Transverse colon (tissue), 4 donors: ENCODE data around the gene CCT7. TPM values are rescaled to one million over a fixed set of nuclear protein-coding genes. Genes with fewer than 3 reads are reported as not detected.
A peak's percentile ranks its signal among the peaks of the same experiment; 100 is the strongest.
"Not testable (repeated sequence)": the region's sequence is repeated elsewhere in the genome, so short reads cannot be mapped to it uniquely, and the experiment has no call there.

Experiments used
- DNase-seq: peaks from one replicate; pipeline ENCODE4 v3.0.0-alpha.2; 2019
- H3K27ac ChIP-seq, 4 donors: fragments of 200-600 bp; sonication (generic); 2 replicates each; pipeline ENCODE4 v1.5.1; 2016 to 2018; ENCODE audit warnings: inconsistent platforms in 4 of 4
- H3K27me3 ChIP-seq: fragments of 200-600 bp; sonication (generic); 2 replicates; pipeline ENCODE4 v1.5.1; 2017; ENCODE audit warnings: inconsistent platforms
- H3K36me3 ChIP-seq, 4 donors: fragments of 200-600 bp; sonication (generic); 2 replicates each; pipeline ENCODE4 v1.5.1; 2017 to 2019; ENCODE audit warnings: inconsistent platforms in 4 of 4
- H3K4me1 ChIP-seq, 4 donors: fragments of 200-600 bp; sonication (generic); 2 replicates each; pipeline ENCODE4 v1.5.1; 2017 to 2020; ENCODE audit warnings: inconsistent platforms in 4 of 4
- H3K4me3 ChIP-seq, 4 donors: fragments of 200-600 bp; sonication (generic); 1 replicate in 1 of 4; 2 replicates in 3 of 4; pipeline versions ENCODE4 v1.5.1 to v1.6.1; 2017 to 2019; ENCODE audit warnings: inconsistent platforms in 4 of 4
- H3K9me3 ChIP-seq, 2 donors: fragments of 200-600 bp; sonication (generic); 2 replicates each; pipeline ENCODE4 v1.5.1; 2017 to 2019; ENCODE audit warnings: inconsistent platforms in 2 of 2
- CTCF ChIP-seq, 5 experiments: fragments of 200-600 bp in 3 of 5; fragments of 450-650 bp in 2 of 5; sonication (generic) in 3 of 5; IDR thresholded peaks; 1 replicate in 2 of 5; 2 replicates in 3 of 5; pipeline ENCODE4 v1.5.1; 2016 to 2017; ENCODE audit warnings: antibody characterized with exemption in 5 of 5, inconsistent platforms in 3 of 5, mild to moderate bottlenecking in 2 of 5, moderate library complexity in 1 of 5
- EP300 ChIP-seq: sonication (generic); formaldehyde crosslinking; IDR thresholded peaks from one replicate; pipeline ENCODE4 v1.6.1; 2017; ENCODE audit warnings: antibody characterized with exemption, low read depth
- POLR2A ChIP-seq: fragments of 450-650 bp; IDR thresholded peaks from one replicate; pipeline ENCODE4 v1.6.1; 2016; ENCODE audit warnings: antibody characterized with exemption, mild to moderate bottlenecking, moderate library complexity
- POLR2AphosphoS5 ChIP-seq, 3 donors: sonication (generic); formaldehyde crosslinking; IDR thresholded peaks; one replicate each; pipeline ENCODE4 v1.6.1; 2016; ENCODE audit warnings: antibody characterized with exemption in 3 of 3
- WGBS, 2 donors: methylation state at CpG; one replicate each; pipeline ENCODE4 v1.1.5; 2018; ENCODE audit warnings: low coverage in 1 of 2; 5-methylcytosine and 5-hydroxymethylcytosine counted together
- in situ Hi-C, 4 donors: fragments of 200-750 bp; cut with MboI; loops; one replicate each; pipeline versions ENCODE4 v1.15.0 to v1.15.1; 2017; ENCODE audit warnings: low sequenced_read_pairs in 3 of 4, low pct_ligation_motif_present in 1 of 4, low pct_unique_long_range_greater_than_20kb in 1 of 4
- intact Hi-C: fragments of 100-400 bp; cut with DNase I; formaldehyde crosslinking; loops from one replicate; pipeline ENCODE4 v1.15.1; 2023; ENCODE audit warnings: low total_unique reads
- total RNA-seq, 4 donors: library from RNA; depleted of rRNA; stranded (reverse); fragments of >200 nt; gene quantifications; one replicate each; pipeline ENCODE4 v1.1.0, GENCODE V29; 2016

CCT7 gene
- total RNA-seq = 100 to 1,000 TPM in 3 of 4 donors, 10 to 100 TPM in 1; 87.9 to 171 (median 116) TPM

GRCh38 chr2:73233932-73234832 lies at the start of gene CCT7:
CCT7 (plus strand) TSS chr2:73234308; CDS start chr2:73234379, 71 bp downstream.
- peak; percentile 76 for TF ChIP-seq POLR2A
- no peak for TF ChIP-seq CTCF (IDR thresholded peaks at IDR 0.05)
- TF ChIP-seq POLR2AphosphoS5 (IDR thresholded peaks at IDR 0.05) = peak; percentile 66 to 89 (median 83)
- TF ChIP-seq EP300 = no peak
- intact Hi-C loops = no loop called here
- no peaks in the 10 kb centered on the region for H3K36me3 ChIP-seq
- H3K27ac ChIP-seq = peak within 1 kb of the TSS; percentile 92 to 99 (median 98)
- H3K9me3 ChIP-seq = no peaks in the 10 kb centered on the region
- in situ Hi-C loops = loop anchor here in 1 of 4 donors (25.0 kb wide), 1 partner anchor 503 kb away; the partner anchor contains the start of gene TPRKB
- DNase-seq = peak; percentile 91
- H3K27me3 ChIP-seq = no peaks in the 10 kb centered on the region
- H3K4me1 ChIP-seq = peaks cover 16 to 38% (median 27%) of the 10 kb centered on the region in 4 donors
- 0 to 1% methylated on average over 12 to 60 of the region's 69 CpGs for WGBS, 2 donors
- H3K4me3 ChIP-seq = peak within 1 kb of the TSS; percentile 69 to 92 (median 81)

- intact Hi-C loops (no loop called here), in situ Hi-C loops (loop anchor here in 2 of 4 donors (25.0 kb wide), 2 partner anchors 199 to 299 kb away; partner anchors contain the start of gene SPR (in 1 of the 2))
- no peaks in the 10 kb centered on the region for H3K36me3 ChIP-seq
- TF ChIP-seq CTCF (IDR thresholded peaks at IDR 0.05) = no peak
- no peak for TF ChIP-seq EP300
- TF ChIP-seq POLR2A = no peak
- TF ChIP-seq POLR2AphosphoS5 (IDR thresholded peaks at IDR 0.05) = no peak
- no peak for DNase-seq
- H3K27me3 ChIP-seq = peaks cover 4% of the 10 kb centered on the region
- WGBS, 2 donors = 88 to 90% methylated on average over 2 of the region's 2 CpGs
- no peak overlapping the region for H3K27ac ChIP-seq
- H3K4me3 ChIP-seq = no peak overlapping the region
- no peaks in the 10 kb centered on the region for H3K9me3 ChIP-seq
- no peaks in the 10 kb centered on the region for H3K4me1 ChIP-seq
These were observed 48.1 kb upstream of the CCT7 start for GRCh38 chr2:73185965-73186364.

GRCh38 chr2:73187549-73187948 lies 46.6 kb upstream of the CCT7 start:
- no peak for DNase-seq
- no peaks in the 10 kb centered on the region for H3K36me3 ChIP-seq
- TF ChIP-seq CTCF (IDR thresholded peaks at IDR 0.05) = no peak
- no peak for TF ChIP-seq POLR2AphosphoS5 (IDR thresholded peaks at IDR 0.05)
- TF ChIP-seq POLR2A = no peak
- no peak for TF ChIP-seq EP300
- H3K4me1 ChIP-seq = peaks cover 0 to 7% (median 0%) of the 10 kb centered on the region in 4 donors
- no peak overlapping the region for H3K27ac ChIP-seq
- H3K4me3 ChIP-seq = no peak overlapping the region
- H3K9me3 ChIP-seq = no peaks in the 10 kb centered on the region
- 33% methylated on average over 2 of the region's 2 CpGs; no CpG with 5 or more reads in 1 of the 2 donors for WGBS, 2 donors
- in situ Hi-C loops = loop anchor here in 2 of 4 donors (25.0 kb wide), 2 partner anchors 200 to 300 kb away; partner anchors contain the start of gene SPR (in 1 of the 2)
- no peaks in the 10 kb centered on the region for H3K27me3 ChIP-seq
- intact Hi-C loops = no loop called here

GRCh38 chr2:73197579-73197978 lies 36.5 kb upstream of the CCT7 start:
- Histone ChIP-seq H3K4me3 (no peak overlapping the region), H3K27me3 (peaks cover 42% of the 10 kb centered on the region), H3K36me3 (no peaks in the 10 kb centered on the region), H3K9me3 (no peaks in the 10 kb centered on the region), H3K4me1 (peaks cover 0 to 10% (median 7%) of the 10 kb centered on the region in 4 donors), H3K27ac (no peak overlapping the region)
- in situ Hi-C loops (loop anchor here in 2 of 4 donors (25.0 kb wide), 2 partner anchors 210 to 310 kb away; partner anchors contain the start of gene SPR (in 1 of the 2)), intact Hi-C loops (no loop called here)
- no peak for TF ChIP-seq EP300
- TF ChIP-seq CTCF (IDR thresholded peaks at IDR 0.05) = no peak
- TF ChIP-seq POLR2AphosphoS5 (IDR thresholded peaks at IDR 0.05) = no peak
- TF ChIP-seq POLR2A = no peak
- no peak for DNase-seq

GRCh38 chr2:73200281-73200680 lies 33.8 kb upstream of the CCT7 start:
- H3K36me3 ChIP-seq, H3K27ac ChIP-seq, H3K9me3 ChIP-seq, intact Hi-C loops, H3K4me3 ChIP-seq, in situ Hi-C loops, DNase-seq: not testable (repeated sequence)
- Histone ChIP-seq H3K27me3 (peaks cover 67% of the 10 kb centered on the region), H3K4me1 (peaks cover 0 to 20% (median 13%) of the 10 kb centered on the region in 4 donors)
- 60 to 75% methylated on average over 7 to 10 of the region's 10 CpGs for WGBS, 2 donors
